Measurements from ENCODE around the gene LINGO4. TPM values are rescaled to one million over a fixed set of nuclear protein-coding genes. Genes with fewer than 3 reads are reported as not detected.
A peak's percentile ranks its signal among the peaks of the same experiment; 100 is the strongest.

The LINGO4 gene
- total and polyA plus RNA-seq, 2 of the 13 experiments (the other 11 are each of a cell fraction or from before 2014, with no cell fraction given): 0.02 to 0.05 TPM

GRCh38 chr1:151790071-151790939 lies 14.9 kb downstream of the LINGO4 start, which contains the start of gene TDRKH (continued):
- TF ChIP-seq KIAA2018 (CRISPR knock-in tag; IDR thresholded peaks at IDR 0.05; ENCODE audit: borderline replicate concordance) (no peak), PBX3 (CRISPR knock-in tag; IDR thresholded peaks at IDR 0.05; ENCODE audit: borderline replicate concordance) (peak; percentile 93; the same call in 1 of the 2 replicates), SAFB2 (CRISPR knock-in tag; IDR thresholded peaks at IDR 0.05; ENCODE audit: borderline replicate concordance, low read depth) (0 out of 2 replicates have a peak, but pooled peaks have one; percentile 32), TOE1 (CRISPR knock-in tag; IDR thresholded peaks at IDR 0.05) (no peak), HNF4G (IDR thresholded peaks at IDR 0.05; ENCODE audit: borderline replicate concordance, low read depth, low read length) (no peak), HNF4G (CRISPR knock-in tag; IDR thresholded peaks at IDR 0.05; ENCODE audit: borderline replicate concordance, low read depth) (no peak), GABPB1 (CRISPR knock-in tag; IDR thresholded peaks at IDR 0.05) (peak; percentile 79; the same call in 1 of the 2 replicates), ZNF841 (CRISPR knock-in tag; IDR thresholded peaks at IDR 0.05; ENCODE audit: borderline replicate concordance) (no peak), ZNF703 (CRISPR knock-in tag; IDR thresholded peaks at IDR 0.05; ENCODE audit: borderline replicate concordance) (no peak; the same call in 1 of the 2 replicates), ZNF292 (CRISPR knock-in tag; IDR thresholded peaks at IDR 0.05; ENCODE audit: borderline replicate concordance, low read depth) (no peak; the same call in 1 of the 2 replicates), ZBTB21 (CRISPR knock-in tag; IDR thresholded peaks at IDR 0.05) (no peak), ZNF263 (CRISPR knock-in tag; IDR thresholded peaks at IDR 0.05) (peak; percentile 43; the same call in 1 of the 2 replicates), ZNF333 (CRISPR knock-in tag; IDR thresholded peaks at IDR 0.05; ENCODE audit: borderline replicate concordance) (no peak), ZBTB8A (CRISPR knock-in tag; IDR thresholded peaks at IDR 0.05; ENCODE audit: borderline replicate concordance, low read depth) (no peak)
- TF ChIP-seq, protein P1, sequence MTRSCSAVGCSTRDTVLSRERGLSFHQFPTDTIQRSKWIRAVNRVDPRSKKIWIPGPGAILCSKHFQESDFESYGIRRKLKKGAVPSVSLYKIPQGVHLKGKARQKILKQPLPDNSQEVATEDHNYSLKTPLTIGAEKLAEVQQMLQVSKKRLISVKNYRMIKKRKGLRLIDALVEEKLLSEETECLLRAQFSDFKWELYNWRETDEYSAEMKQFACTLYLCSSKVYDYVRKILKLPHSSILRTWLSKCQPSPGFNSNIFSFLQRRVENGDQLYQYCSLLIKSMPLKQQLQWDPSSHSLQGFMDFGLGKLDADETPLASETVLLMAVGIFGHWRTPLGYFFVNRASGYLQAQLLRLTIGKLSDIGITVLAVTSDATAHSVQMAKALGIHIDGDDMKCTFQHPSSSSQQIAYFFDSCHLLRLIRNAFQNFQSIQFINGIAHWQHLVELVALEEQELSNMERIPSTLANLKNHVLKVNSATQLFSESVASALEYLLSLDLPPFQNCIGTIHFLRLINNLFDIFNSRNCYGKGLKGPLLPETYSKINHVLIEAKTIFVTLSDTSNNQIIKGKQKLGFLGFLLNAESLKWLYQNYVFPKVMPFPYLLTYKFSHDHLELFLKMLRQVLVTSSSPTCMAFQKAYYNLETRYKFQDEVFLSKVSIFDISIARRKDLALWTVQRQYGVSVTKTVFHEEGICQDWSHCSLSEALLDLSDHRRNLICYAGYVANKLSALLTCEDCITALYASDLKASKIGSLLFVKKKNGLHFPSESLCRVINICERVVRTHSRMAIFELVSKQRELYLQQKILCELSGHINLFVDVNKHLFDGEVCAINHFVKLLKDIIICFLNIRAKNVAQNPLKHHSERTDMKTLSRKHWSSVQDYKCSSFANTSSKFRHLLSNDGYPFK (CRISPR knock-in tag; IDR thresholded peaks at IDR 0.05; ENCODE audit: borderline replicate concordance): peak; percentile 49; the same call in 1 of the 2 replicates

All from HepG2 (cell line).